Smooth muscle cell of the brain vasculature (primary cell): ENCODE data around the gene CCDC92B.
"Not testable (repeated sequence)": the region's sequence is repeated elsewhere in the genome, so short reads cannot be mapped to it uniquely, and the experiment has no call there.

Source experiments
- DNase-seq: peaks from one replicate; pipeline ENCODE4 v3.0.0-alpha.2; 2012; ENCODE audit warnings: low read depth, low spot score

Gene CCDC92B

GRCh38 chr17:2690165-2691068 is 59.0 kb downstream of the CCDC92B start:
- DNase-seq, result no peak

GRCh38 chr17:2689411-2690164 is 59.9 kb downstream of the CCDC92B start:
- no peak for DNase-seq

- DNase-seq, result no peak
These were observed 60.8 kb downstream of the CCDC92B start for GRCh38 chr17:2688351-2689342.

- DNase-seq, result no peak
These were observed 62.4 kb downstream of the CCDC92B start for GRCh38 chr17:2687074-2687418.

- no peak for DNase-seq
These were observed 63.8 kb downstream of the CCDC92B start for GRCh38 chr17:2685696-2686095.

GRCh38 chr17:2684549-2684948 is 64.9 kb downstream of the CCDC92B start:
- no peak for DNase-seq

- DNase-seq, result no peak
These were observed 65.5 kb downstream of the CCDC92B start for GRCh38 chr17:2683912-2684311.

GRCh38 chr17:2682176-2682938 is 67.1 kb downstream of the CCDC92B start:
- DNase-seq, result no peak

- no peak for DNase-seq
These were observed 67.8 kb downstream of the CCDC92B start for GRCh38 chr17:2681650-2682049.

GRCh38 chr17:2680961-2681360 is 68.5 kb downstream of the CCDC92B start:
- no peak for DNase-seq

GRCh38 chr17:2679247-2679646 is 70.2 kb downstream of the CCDC92B start:
- not testable (repeated sequence) for DNase-seq
